ENCODE measurements around the gene CPT1A. TPM values are rescaled to one million over a fixed set of nuclear protein-coding genes. Genes with fewer than 3 reads are reported as not detected.

CPT1A gene
- total RNA-seq, 4 donors from 2014 or later: 80.6 to 372 (median 118) TPM

DNA sequence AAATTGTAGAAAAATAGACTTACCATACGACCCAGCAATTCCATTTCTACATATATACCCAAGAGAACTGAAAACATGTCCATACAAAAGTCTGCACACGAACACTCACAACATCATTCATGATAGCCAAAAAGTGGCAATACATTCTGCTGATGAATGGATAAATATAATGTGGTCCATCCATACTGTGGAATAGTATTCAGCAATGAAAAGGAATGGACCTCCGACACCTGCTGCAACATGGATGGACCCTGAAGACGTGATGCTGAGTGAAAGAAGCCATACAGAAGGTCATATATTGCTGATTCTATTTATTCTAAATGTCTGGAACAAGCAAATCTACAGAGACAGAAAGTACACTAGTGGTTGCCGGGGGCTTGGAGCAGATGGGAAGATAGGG, 19.2 kb downstream of the CPT1A start:
- Histone ChIP-seq H3K27me3 (no peaks in the 10 kb centered on the region), H3K4me3 (no peak overlapping the region), H3K27ac (no peak overlapping the region), H3K4me1 (peaks cover 0 to 20% (median 0%) of the 10 kb centered on the region in 4 donors), H3K9me3 (no peaks in the 10 kb centered on the region), H3K36me3 (peaks cover 0 to 4% (median 0%) of the 10 kb centered on the region in 3 donors)
- no peak for DNase-seq
- TF ChIP-seq POLR2A (IDR thresholded peaks at IDR 0.05): no peak
- TF ChIP-seq, protein P1, sequence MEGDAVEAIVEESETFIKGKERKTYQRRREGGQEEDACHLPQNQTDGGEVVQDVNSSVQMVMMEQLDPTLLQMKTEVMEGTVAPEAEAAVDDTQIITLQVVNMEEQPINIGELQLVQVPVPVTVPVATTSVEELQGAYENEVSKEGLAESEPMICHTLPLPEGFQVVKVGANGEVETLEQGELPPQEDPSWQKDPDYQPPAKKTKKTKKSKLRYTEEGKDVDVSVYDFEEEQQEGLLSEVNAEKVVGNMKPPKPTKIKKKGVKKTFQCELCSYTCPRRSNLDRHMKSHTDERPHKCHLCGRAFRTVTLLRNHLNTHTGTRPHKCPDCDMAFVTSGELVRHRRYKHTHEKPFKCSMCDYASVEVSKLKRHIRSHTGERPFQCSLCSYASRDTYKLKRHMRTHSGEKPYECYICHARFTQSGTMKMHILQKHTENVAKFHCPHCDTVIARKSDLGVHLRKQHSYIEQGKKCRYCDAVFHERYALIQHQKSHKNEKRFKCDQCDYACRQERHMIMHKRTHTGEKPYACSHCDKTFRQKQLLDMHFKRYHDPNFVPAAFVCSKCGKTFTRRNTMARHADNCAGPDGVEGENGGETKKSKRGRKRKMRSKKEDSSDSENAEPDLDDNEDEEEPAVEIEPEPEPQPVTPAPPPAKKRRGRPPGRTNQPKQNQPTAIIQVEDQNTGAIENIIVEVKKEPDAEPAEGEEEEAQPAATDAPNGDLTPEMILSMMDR (IDR thresholded peaks at IDR 0.05): no peak

DNA sequence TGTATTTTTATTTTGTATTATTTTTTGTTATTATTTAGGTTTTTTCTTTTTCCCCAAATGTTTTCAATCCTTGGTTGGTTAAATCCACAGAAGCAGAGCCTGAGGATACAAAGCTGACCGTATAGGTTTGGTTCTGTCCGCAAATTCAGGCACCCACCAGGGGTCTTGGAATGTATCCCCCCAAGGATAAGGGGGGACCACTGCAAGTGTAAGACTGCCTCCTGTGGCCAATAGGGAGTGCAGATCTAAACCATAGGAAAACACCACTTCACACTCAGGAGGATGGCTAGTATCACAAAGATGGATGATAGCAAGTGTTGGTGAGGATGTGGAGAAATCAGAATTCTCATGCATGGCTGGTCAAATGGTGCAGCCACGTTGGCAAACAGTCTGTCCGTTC, 20.0 kb downstream of the CPT1A start:
- TF ChIP-seq, protein P1 (IDR thresholded peaks at IDR 0.05): no peak
- no peak for TF ChIP-seq POLR2A (IDR thresholded peaks at IDR 0.05)
- H3K27ac ChIP-seq: no peak overlapping the region
- H3K36me3 ChIP-seq: peaks cover 0 to 4% (median 0%) of the 10 kb centered on the region in 3 donors
- peaks cover 0 to 11% (median 0%) of the 10 kb centered on the region in 4 donors for H3K4me1 ChIP-seq
- H3K4me3 ChIP-seq: no peak overlapping the region
- H3K9me3 ChIP-seq: no peaks in the 10 kb centered on the region
- H3K27me3 ChIP-seq: no peaks in the 10 kb centered on the region
- no peak for DNase-seq

DNA sequence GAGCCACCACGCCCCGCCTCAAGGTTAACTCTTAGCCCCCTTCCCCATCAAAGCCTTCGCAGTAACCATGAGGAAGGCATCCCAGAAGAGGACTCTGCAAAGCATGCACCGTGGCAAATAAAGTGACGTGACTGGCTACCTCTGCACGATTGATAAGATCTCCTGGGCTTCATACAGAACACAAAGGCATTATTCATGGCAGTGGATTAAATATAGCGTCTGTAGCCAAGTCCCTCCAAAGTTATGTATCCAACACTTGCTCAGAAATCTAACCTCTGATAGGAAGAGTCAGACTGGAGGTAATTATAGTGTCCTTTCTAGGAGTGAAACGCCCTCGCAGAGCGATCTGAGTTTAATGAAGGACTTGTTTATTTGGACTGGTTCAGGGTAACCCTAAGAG, 22.4 kb downstream of the CPT1A start:
- H3K27me3 ChIP-seq: no peaks in the 10 kb centered on the region
- no peak overlapping the region for H3K27ac ChIP-seq
- no peaks in the 10 kb centered on the region for H3K9me3 ChIP-seq
- TF ChIP-seq, protein P1 (IDR thresholded peaks at IDR 0.05): no peak
- no peak for TF ChIP-seq POLR2A (IDR thresholded peaks at IDR 0.05)
- H3K4me3 ChIP-seq: no peak overlapping the region
- no peaks in the 10 kb centered on the region for H3K4me1 ChIP-seq
- DNase-seq: no peak
- peaks cover 0 to 24% (median 0%) of the 10 kb centered on the region in 3 donors for H3K36me3 ChIP-seq

DNA sequence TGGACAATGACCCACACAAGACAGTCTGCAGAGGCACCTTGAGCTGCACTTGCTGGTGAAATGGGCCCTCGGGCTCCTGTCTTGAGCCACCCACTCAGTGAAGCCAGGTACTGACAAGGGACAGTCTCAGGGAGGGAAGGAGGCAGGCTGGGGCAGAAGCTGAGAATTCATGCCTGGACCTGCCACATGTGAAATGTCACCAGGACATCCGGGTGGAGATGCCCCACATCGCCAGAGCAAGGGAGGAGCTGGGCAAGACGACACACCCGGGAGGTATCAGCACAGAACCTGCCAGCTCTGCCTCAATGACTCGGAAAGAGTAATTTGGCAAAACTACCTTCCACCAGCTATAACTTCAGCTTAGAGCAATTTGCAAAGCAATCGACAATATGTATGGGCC, 23.5 kb downstream of the CPT1A start:
- Histone ChIP-seq H3K9me3 (no peaks in the 10 kb centered on the region), H3K36me3 (peaks cover 0 to 31% (median 0%) of the 10 kb centered on the region in 3 donors), H3K27ac (peak overlapping the region in 1 of 4 donors; percentile 25), H3K27me3 (no peaks in the 10 kb centered on the region), H3K4me3 (no peak overlapping the region), H3K4me1 (no peaks in the 10 kb centered on the region)
- no peak for TF ChIP-seq POLR2A (IDR thresholded peaks at IDR 0.05)
- TF ChIP-seq, protein P1 (IDR thresholded peaks at IDR 0.05): no peak
- DNase-seq: no peak

DNA sequence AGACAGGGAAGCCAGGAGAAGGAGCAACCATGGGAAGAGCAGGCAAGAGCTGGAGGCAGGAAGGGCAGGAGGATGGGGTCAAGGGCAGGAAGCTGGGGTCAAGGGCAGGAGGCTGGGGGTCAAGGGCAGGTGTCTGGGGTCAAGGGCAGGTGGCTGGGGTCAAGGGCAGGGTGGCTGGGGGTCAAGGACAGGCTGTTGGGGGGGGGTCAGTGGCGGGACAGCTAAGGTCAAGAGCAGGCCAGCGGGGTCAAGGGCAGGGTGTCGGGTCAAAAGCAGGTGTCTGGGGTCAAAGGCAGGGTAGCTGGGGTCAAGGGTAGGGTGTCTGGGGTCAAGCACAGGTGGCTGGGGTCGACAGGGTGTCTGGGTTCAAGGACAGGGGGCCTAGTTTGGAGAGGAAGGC, 24.2 kb downstream of the CPT1A start:
- no peak for DNase-seq
- H3K27me3 ChIP-seq: no peaks in the 10 kb centered on the region
- H3K4me1 ChIP-seq: peaks cover 0 to 4% (median 0%) of the 10 kb centered on the region in 4 donors
- TF ChIP-seq, protein P1 (IDR thresholded peaks at IDR 0.05): no peak
- TF ChIP-seq POLR2A (IDR thresholded peaks at IDR 0.05): no peak
- H3K4me3 ChIP-seq: no peak overlapping the region
- H3K27ac ChIP-seq: no peak overlapping the region
- H3K36me3 ChIP-seq: peaks cover 0 to 32% (median 0%) of the 10 kb centered on the region in 3 donors
- no peaks in the 10 kb centered on the region for H3K9me3 ChIP-seq

Data from Peyer's patch (tissue), 4 donors.